ENCODE measurements around the gene MACF1. TPM values are rescaled to one million over a fixed set of nuclear protein-coding genes. Genes with fewer than 3 reads are reported as not detected.

Gene MACF1
- total RNA-seq, 4 donors from 2014 or later: 78.7 to 139 (median 113) TPM

GRCh38 chr1:39212499-39212898 lies 8.0 kb downstream of the MACF1 start:
- no peak for ATAC-seq
- TF ChIP-seq POLR2A (IDR thresholded peaks at IDR 0.05) (no peak), CTCF (IDR thresholded peaks at IDR 0.05 in 4 of 5, conservative IDR thresholded peaks at IDR 0.05 in 1 of 5) (no peak)
- peaks cover 30 to 38% of the 10 kb centered on the region in 2 donors for H3K4me1 ChIP-seq
- H3K36me3 ChIP-seq: no peaks in the 10 kb centered on the region
- no peaks in the 10 kb centered on the region for H3K27me3 ChIP-seq
- H3K4me3 ChIP-seq: no peak overlapping the region
- in situ Hi-C loops (cut with MboI; ENCODE audit: low sequenced_read_pairs in 4 of 4) (no loop called here), intact Hi-C loops (cut with DNase I; ENCODE audit: low total_unique reads) (no loop called here)
- no peak overlapping the region for H3K27ac ChIP-seq
- DNase-seq: no peak
- H3K9me3 ChIP-seq: no peaks in the 10 kb centered on the region

GRCh38 chr1:39213511-39214002 lies 9.1 kb downstream of the MACF1 start:
- peak overlapping the region in 3 of 4 donors; percentile 11 to 56 (median 47) for H3K27ac ChIP-seq
- TF ChIP-seq CTCF (IDR thresholded peaks at IDR 0.05 in 4 of 5, conservative IDR thresholded peaks at IDR 0.05 in 1 of 5): no peak
- no peak for TF ChIP-seq POLR2A (IDR thresholded peaks at IDR 0.05)
- ATAC-seq (no peak), DNase-seq (no peak)
- no peak overlapping the region for H3K4me3 ChIP-seq
- H3K4me1 ChIP-seq: peaks cover 30 to 38% of the 10 kb centered on the region in 2 donors
- H3K9me3 ChIP-seq: no peaks in the 10 kb centered on the region
- intact Hi-C loops (cut with DNase I; ENCODE audit: low total_unique reads): no loop called here
- no peaks in the 10 kb centered on the region for H3K36me3 ChIP-seq
- in situ Hi-C loops (cut with MboI; ENCODE audit: low sequenced_read_pairs in 4 of 4): no loop called here
- no peaks in the 10 kb centered on the region for H3K27me3 ChIP-seq

GRCh38 chr1:39214021-39214713 lies 9.7 kb downstream of the MACF1 start:
- ATAC-seq: no peak
- intact Hi-C loops (cut with DNase I; ENCODE audit: low total_unique reads) (no loop called here), in situ Hi-C loops (cut with MboI; ENCODE audit: low sequenced_read_pairs in 4 of 4) (no loop called here)

GRCh38 chr1:39214714-39214997 lies 10.2 kb downstream of the MACF1 start:
- Histone ChIP-seq H3K27me3 (no peaks in the 10 kb centered on the region), H3K36me3 (no peaks in the 10 kb centered on the region), H3K9me3 (no peaks in the 10 kb centered on the region), H3K27ac (peak overlapping the region in 1 of 4 donors; percentile 47), H3K4me3 (no peak overlapping the region), H3K4me1 (peaks cover 30 to 38% of the 10 kb centered on the region in 2 donors)
- ATAC-seq (no peak), DNase-seq (no peak)
- intact Hi-C loops (cut with DNase I; ENCODE audit: low total_unique reads) (no loop called here), in situ Hi-C loops (cut with MboI; ENCODE audit: low sequenced_read_pairs in 4 of 4) (no loop called here)
- no peak for TF ChIP-seq CTCF (IDR thresholded peaks at IDR 0.05 in 4 of 5, conservative IDR thresholded peaks at IDR 0.05 in 1 of 5)
- TF ChIP-seq POLR2A (IDR thresholded peaks at IDR 0.05): no peak

More at GRCh38 chr1:39214021-39214713, 9.7 kb downstream of the MACF1 start:
- TF ChIP-seq POLR2A (IDR thresholded peaks at IDR 0.05) (no peak), CTCF (IDR thresholded peaks at IDR 0.05 in 4 of 5, conservative IDR thresholded peaks at IDR 0.05 in 1 of 5) (no peak)
- Histone ChIP-seq H3K36me3 (no peaks in the 10 kb centered on the region), H3K27me3 (no peaks in the 10 kb centered on the region), H3K27ac (peak overlapping the region in 3 of 4 donors; percentile 11 to 56 (median 47)), H3K9me3 (no peaks in the 10 kb centered on the region), H3K4me1 (peaks cover 30 to 38% of the 10 kb centered on the region in 2 donors), H3K4me3 (no peak overlapping the region)
- DNase-seq: no peak

Measured in gastrocnemius medialis (tissue), 4 donors.